SH-SY5Y (cell line): Measurements from ENCODE around the gene RAB36.

Experiments
- GATA2 ChIP-seq: IDR thresholded peaks from 2 replicates; pipeline ENCODE4 v1.6.1; 2011; ENCODE audit warnings: mild to moderate bottlenecking, low read depth, low read length
- GATA3 ChIP-seq: IDR thresholded peaks from 2 replicates; pipeline ENCODE4 v1.6.1; 2011; ENCODE audit warnings: low read depth, mild to moderate bottlenecking, low read length, moderate library complexity

GRCh38 chr22:23177197-23177596, 31.9 kb downstream of the RAB36 start:
- TF ChIP-seq GATA3 (no peak), GATA2 (no peak)
